Measurements from ENCODE around the gene INAFM1. TPM values are rescaled to one million over a fixed set of nuclear protein-coding genes. Genes with fewer than 3 reads are reported as not detected.

Gene INAFM1
- total and polyA plus RNA-seq, 9 of the 15 experiments (the other 6 are each of a cell fraction or from before 2014, with no cell fraction given), result 0.71 to 30.9 (median 3.1) TPM

DNA sequence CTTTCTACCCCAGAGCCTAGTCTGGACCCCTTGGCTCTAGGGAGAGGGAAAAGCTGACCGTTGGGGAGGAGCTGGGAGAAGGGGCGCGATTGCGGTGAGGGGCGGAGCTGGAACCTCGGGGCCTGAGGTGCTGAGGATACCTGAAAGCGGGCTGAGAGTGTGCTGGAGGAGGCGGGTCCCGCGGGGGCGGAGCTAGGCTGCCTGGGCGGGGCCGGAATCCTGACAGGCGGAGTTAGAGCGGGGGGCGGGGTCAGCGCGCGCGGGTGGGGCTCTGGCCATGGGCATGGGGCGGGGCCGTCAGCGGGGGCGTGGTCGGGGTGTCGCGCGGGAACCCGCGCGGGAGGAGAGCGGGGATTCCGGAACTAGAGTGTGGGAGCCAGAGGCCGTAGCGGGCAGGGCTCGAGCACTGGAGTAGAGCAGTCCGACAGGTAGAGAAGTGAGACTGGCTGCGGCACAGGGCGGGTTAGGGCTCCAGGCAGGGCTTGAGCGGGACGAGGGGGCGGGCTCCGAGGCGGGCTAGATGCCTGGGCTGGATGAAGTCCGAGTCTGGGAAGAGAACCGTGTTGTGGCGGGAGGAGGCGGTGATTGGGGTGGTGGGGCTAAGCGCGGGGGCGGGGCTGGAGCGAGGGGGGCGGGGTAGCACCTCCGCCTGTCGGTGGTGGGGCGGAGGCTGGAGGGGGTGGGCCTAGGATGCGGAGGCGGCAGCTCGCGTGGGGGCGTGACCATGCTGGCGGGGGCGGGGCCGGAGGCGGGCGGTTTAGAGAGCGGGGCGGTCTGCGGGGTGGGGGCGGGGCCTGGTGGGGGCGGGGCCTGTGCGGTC lies at the start of gene INAFM1 (continued):
- TF ChIP-seq MBD1 (CRISPR knock-in tag; IDR thresholded peaks at IDR 0.05) (no peak), TAF7 (tag; IDR thresholded peaks at IDR 0.05) (no peak), BMI1 (IDR thresholded peaks at IDR 0.05; ENCODE audit: low read length) (no peak), MNT (conservative IDR thresholded peaks at IDR 0.05) (peak; percentile 58 to 67; a peak in 3 of 4 replicates), SMARCA5 (IDR thresholded peaks at IDR 0.05) (peak; percentile 77; the same call in 1 of the 2 replicates), GTF2F1 (IDR thresholded peaks at IDR 0.05; ENCODE audit: low read depth, low read length) (no peak)
- TF ChIP-seq, protein P1, sequence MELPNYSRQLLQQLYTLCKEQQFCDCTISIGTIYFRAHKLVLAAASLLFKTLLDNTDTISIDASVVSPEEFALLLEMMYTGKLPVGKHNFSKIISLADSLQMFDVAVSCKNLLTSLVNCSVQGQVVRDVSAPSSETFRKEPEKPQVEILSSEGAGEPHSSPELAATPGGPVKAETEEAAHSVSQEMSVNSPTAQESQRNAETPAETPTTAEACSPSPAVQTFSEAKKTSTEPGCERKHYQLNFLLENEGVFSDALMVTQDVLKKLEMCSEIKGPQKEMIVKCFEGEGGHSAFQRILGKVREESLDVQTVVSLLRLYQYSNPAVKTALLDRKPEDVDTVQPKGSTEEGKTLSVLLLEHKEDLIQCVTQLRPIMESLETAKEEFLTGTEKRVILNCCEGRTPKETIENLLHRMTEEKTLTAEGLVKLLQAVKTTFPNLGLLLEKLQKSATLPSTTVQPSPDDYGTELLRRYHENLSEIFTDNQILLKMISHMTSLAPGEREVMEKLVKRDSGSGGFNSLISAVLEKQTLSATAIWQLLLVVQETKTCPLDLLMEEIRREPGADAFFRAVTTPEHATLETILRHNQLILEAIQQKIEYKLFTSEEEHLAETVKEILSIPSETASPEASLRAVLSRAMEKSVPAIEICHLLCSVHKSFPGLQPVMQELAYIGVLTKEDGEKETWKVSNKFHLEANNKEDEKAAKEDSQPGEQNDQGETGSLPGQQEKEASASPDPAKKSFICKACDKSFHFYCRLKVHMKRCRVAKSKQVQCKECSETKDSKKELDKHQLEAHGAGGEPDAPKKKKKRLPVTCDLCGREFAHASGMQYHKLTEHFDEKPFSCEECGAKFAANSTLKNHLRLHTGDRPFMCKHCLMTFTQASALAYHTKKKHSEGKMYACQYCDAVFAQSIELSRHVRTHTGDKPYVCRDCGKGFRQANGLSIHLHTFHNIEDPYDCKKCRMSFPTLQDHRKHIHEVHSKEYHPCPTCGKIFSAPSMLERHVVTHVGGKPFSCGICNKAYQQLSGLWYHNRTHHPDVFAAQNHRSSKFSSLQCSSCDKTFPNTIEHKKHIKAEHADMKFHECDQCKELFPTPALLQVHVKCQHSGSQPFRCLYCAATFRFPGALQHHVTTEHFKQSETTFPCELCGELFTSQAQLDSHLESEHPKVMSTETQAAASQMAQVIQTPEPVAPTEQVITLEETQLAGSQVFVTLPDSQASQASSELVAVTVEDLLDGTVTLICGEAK (IDR thresholded peaks at IDR 0.05), result no peak
- TF ChIP-seq, protein P1 (CRISPR knock-in tag; IDR thresholded peaks at IDR 0.05), result no peak

Data from K562 (cell line).